Stimulated activated CD4-positive, alpha-beta T cell treated with anti-CD3 and anti-CD28 coated beads, Interleukin-1b, Interleukin-23, amount 100 ng/mL, for 24 hours (primary cell): ENCODE data around the gene CCDC120.

Experiments
- DNase-seq, 4 experiments: peaks; one replicate each; pipeline ENCODE4 v3.0.0-alpha.2; 2020; ENCODE audit warnings: low read depth in 4 of 4, low spot score in 1 of 4

CCDC120 gene

DNA sequence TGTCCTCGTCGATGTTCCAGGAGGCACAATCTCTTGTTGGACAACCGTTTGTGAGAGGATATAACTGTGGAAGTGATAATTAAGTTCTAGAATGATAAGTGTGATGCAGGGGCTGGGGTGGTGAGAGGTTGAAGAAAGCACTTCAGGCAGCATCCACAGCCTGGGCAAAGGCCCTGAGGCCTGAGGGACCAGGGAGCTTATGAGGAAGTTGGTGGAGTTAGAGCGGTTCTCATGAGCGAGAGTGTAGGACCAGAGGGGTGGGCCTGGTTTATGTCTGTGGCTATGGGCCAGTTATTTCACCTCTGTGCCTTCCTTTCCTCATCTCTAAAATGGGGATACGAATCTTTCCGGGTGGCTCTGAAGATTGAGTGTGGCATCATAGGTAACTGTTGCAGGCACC, 2.7 kb downstream of the CCDC120 start:
- no peak for DNase-seq

DNA sequence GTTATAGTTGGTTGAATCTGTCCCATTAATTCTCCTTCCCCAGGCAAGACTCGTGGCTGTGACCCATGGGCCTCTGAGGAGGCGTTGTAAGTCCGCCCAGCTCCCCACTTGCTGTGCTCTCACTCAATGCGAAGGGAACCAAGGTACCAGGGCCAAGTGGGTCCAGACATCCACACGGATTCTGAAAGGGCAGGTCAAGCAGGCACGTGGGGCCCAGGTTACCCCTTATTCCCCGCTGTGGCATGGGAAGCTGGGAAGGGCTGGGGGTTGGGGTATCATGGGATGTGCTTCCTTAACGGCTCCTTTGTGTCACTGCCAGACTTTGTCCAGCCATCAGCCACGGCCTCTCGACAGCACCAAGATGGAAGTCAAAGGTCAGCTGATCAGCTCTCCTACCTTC, 3.1 kb downstream of the CCDC120 start:
- DNase-seq = no peak

DNA sequence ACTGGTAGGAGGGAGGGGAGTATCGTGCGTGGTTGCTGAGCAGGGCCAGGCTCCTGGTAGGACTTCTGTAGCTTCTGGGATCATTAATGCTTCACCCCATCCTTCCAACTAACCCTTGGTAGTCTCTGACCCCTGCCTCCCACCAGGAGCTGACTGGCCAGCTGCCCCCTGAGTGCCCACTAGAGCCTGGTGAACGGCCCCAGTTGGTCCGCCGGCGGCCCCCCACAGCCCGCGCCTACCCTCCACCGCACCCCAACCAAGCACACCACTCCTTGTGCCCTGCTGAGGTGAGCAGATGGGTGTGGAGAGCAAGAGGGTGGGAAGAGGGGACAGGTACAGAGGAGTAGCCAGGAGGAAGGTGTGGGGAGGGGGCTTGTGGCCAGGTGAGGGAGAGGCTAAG, 4.9 kb downstream of the CCDC120 start:
- no peak for DNase-seq

DNA sequence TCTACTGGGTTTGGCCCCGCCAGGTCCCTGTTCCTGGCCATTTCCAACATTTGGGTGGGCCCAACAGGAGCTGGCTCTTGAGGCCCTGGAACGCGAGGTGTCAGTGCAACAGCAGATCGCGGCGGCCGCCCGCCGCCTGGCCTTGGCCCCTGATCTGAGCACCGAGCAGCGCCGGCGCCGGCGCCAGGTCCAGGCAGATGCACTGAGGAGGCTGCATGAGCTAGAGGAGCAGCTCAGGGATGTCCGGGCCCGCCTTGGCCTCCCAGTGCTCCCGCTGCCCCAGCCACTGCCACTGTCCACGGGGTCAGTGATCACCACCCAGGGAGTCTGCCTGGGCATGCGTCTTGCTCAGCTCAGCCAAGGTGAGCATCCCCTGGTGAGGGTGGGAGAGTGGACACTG, 5.5 kb downstream of the CCDC120 start:
- DNase-seq = no peak

DNA sequence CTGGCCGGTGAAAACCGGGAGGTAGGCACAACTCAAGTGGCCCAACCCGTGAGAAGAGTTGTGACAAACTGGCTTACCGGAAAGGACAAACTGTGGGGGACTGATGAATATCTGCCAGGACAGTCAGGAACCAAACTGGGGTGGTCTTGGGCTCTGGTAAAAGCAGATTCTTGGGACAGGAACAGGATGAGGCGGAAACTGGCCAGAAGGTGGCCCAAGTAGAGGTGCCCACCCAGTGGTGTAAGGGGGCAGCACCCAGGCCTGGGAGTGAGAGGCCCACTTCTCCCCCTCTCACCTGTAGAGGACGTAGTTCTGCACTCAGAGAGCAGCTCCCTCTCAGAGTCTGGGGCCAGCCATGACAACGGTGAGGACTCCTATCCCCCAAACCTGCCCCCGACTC, 5.9 kb downstream of the CCDC120 start:
- DNase-seq = no peak

DNA sequence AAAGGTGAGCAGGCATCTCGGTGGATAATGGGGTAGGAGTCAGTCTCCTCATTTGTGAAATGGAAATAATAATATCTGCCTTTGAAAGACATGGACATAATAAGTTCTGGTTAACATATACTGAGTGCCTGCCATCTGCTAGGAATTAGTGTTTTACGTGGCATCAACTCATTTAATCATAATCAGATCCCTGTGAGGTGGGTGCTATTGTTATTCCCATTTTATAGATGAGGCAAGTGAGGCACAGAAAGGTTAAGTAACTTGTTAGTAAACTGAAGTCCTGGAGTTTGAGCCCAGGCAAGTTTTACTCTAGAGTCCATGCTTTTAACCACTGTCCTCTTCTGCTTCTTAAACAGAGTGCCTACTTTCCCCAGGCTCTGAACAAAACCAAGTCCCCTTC, 7.5 kb downstream of the CCDC120 start:
- DNase-seq = no peak

DNA sequence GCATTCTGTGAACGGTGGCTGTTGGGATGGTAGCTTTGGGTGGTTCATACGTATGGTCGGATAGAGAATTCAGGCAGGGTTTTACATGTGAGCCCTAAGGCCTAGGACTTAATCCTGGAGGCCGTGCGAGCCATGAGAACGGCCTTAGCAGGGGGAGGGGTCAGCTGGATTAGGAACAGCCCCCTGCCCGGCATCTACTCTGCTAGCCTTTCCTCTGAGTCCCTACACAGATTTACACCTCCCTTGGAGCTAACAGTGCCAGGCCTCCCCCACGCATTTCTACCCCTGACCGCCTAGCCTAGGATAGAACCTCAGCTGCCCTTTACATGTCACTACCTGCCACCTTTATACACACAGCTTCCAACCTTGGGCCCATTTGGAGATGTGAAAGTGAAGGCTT, 7.9 kb downstream of the CCDC120 start:
- DNase-seq = no peak

DNA sequence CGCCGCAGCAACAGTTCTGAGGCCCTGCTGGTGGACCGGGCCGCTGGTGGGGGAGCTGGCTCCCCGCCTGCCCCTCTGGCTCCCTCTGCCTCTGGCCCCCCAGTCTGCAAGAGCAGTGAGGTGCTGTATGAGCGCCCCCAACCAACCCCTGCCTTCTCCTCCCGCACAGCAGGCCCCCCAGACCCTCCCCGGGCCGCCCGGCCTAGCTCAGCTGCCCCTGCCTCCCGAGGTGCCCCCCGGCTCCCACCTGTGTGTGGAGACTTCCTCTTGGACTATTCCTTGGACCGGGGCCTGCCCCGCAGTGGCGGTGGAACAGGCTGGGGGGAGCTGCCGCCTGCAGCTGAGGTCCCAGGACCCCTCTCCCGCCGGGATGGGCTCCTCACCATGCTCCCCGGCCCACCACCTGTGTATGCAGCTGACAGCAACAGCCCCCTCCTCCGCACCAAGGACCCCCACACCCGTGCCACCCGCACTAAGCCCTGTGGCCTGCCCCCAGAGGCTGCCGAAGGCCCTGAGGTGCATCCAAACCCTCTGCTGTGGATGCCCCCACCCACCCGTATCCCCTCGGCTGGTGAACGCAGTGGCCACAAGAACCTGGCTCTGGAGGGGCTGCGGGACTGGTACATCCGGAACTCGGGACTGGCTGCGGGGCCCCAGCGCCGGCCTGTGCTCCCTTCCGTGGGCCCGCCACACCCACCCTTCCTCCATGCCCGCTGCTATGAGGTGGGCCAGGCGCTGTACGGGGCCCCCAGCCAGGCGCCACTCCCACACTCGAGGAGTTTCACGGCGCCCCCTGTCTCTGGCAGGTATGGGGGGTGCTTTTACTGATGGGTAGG, 8.7 kb downstream of the CCDC120 start:
- no peak for DNase-seq

DNA sequence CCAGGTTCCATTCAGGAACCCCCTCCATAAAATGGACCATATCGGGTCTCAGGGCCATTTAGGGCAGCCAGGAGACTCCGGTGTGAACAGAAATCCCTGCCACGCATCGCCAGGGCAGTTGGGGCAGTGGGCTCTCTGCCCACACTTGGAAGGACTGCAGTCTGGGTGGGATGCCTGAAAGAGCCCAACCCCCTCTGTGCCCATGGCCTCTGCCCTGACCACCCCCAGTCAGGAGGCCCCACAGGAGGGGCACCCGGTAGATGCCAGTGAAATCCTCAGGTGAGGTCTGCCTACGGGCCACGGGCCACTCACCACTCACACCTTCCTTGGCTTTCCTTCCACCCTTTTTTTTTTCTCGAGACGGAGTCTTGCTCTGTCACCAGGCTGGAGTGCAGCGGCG, 10.2 kb downstream of the CCDC120 start:
- no peak for DNase-seq

DNA sequence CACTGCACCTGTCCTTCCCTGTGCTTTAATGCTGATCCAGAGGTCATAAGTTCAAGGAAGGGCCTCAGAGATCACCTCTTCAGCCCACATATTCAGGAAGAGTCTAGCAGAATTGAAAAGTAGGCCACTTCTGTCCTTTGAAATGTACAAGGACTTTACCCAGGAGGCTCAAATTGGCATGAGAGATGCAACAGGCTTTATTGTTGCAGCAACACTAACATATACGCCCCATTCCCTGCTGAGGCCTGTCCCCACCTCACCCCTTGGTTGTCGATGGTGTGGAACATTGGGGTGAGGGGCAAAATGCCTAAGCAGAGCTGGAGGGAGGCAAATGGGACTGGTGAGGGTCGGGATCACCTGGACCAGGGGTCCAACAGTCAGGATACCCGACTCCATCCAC, 12.2 kb downstream of the CCDC120 start:
- no peak for DNase-seq

DNA sequence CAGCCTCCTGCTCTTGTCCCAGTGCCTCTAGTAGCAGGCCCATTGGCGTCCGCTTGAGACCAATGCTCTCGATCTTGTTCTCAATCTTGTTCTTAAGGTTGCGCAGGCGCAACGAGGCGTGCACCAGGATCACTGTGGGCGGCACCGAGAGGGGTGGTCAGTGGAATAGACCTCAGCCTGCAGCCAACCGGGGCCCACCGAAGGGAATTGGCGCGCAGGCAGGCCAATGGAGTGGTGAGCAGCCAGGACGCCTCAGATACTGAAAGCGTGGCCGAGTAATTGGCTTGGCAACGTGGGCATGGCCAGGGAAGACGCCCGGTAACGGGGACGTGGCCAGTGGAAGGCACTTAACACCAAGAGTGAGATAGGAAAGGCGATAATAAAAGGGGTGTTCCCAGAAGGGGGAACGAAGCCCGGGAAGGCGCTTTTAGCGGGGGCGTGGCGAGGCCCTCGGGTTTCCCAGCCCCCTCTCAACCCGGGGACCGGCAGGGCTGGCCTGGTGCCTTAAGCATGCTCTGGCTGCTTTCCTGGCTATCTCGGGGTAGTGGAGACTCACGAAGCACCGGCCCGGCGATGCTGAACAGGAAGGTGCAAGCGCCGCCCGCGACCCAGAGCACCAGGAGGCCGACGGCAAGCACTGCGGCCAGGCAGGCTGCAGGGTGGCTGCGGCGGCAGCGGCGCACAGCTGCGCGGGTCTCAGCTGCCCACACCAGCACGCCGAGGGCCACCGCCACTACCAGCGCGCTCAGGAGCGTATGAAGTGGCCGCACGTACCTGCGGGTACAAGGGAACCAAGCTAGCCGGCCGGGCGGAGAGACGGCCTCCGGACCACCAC, 13.3 kb downstream of the CCDC120 start:
- no peak for DNase-seq

DNA sequence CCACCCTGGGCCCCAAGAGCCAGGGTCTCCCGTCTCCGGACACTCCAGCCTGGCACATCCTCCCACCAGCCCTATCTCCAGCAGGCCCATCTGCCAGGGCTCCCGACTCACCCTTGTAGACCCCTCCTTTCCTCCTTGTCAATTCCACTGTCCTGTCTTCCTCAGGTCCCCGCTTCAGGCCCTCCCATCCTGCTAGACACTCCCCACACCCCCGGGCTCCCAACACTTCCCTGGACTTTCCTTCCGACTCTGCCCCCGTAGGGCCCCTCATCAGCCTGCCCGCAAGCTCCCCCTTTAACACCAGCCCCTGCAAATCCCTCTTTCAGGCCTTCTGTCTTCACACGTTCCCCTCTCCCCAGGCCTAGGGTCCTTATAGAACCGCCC, 13.9 kb downstream of the CCDC120 start:
- DNase-seq = no peak

DNA sequence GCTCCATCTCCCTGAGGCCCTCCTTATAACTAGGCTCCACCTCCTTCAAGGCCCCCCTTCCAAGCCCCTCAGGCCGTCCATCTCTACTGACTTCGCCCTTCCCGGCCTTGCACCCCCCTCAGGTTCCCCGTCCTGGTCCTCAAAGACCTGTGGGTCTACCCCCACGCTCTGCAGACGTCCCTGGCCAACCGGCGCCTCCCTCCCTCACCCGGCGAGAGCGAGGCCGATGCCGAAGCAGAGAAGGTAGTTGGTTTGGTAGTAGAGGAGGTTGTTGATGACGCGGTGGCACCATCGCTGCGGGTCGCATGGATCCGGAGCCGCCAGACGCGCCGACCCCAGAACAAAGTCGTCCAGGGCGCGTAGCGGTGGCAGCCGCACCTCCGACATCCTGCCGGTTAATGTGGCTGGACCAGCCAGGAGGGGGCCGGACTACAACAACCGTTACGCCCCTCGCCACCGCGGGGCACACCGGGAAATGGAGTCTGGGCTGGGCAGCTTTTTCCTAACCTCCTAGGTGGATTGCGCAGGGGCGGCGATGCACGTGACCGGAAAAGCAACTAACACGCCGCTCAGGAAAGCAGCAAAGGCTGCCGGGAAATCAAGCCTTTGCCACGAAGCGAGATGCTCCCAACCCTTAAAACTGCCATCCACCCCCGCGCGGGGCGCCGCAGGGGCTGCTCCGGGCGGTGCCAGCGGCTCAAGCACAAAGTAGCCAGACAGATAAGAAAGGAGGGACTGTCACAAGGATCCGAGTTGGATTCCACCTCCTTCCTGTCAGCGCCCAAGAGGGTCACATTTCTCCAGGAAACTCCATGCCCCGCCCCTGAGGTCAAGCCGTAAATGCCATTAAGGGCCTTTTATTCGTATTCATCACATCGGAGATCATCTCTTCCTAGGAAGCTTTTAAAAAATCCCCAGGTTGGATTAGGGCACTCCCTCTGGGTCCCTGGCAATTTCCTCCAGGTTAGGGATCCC, 15.1 kb downstream of the CCDC120 start, which contains the start of gene PRAF2:
Gene PRAF2, minus strand, starts transcription at position 402 of the 975 bp plus-strand sequence. Its CDS starts 15 bp downstream, at position 387.
- DNase-seq = peak; percentile 51 to 85 (median 72)

DNA sequence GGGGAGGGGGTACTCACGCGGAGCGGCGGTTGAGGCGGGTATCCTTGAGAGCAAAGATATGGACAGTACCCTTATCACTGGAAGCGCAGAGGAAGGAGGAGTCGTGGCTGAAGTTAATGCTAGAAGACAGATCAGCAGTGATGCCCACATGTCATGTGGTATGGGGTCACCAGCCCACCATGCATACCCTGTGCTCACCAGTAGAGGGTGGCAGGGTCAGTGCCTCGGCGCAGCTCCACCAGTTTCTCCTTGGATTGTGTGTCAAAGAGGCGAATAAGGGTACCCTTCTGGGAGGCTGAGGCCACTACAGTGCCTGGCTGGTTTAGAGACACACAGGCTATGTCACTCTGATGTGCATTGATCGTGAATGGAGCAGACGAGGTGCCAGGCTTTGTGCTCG, 16.5 kb downstream of the CCDC120 start:
- no peak for DNase-seq

DNA sequence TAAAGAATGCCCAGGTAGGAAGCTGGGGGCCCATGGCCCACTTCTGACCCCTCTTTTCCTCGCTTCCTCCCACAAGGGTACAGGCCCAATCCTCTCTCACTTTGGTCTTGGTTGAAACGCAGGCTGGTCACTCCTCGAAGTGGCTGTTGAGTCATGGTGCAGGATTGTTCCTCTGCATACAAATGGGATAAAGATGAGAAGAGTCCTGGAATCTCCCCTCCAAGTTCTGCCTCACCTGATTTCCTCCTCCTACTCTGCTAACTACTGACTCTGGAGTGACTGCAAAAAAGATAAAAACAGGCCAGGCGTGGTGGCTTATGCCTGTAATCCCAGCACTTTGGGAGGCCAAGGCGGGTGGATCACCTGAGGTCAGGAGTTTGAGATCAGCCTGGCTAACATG, 19.1 kb downstream of the CCDC120 start:
- no peak for DNase-seq

DNA sequence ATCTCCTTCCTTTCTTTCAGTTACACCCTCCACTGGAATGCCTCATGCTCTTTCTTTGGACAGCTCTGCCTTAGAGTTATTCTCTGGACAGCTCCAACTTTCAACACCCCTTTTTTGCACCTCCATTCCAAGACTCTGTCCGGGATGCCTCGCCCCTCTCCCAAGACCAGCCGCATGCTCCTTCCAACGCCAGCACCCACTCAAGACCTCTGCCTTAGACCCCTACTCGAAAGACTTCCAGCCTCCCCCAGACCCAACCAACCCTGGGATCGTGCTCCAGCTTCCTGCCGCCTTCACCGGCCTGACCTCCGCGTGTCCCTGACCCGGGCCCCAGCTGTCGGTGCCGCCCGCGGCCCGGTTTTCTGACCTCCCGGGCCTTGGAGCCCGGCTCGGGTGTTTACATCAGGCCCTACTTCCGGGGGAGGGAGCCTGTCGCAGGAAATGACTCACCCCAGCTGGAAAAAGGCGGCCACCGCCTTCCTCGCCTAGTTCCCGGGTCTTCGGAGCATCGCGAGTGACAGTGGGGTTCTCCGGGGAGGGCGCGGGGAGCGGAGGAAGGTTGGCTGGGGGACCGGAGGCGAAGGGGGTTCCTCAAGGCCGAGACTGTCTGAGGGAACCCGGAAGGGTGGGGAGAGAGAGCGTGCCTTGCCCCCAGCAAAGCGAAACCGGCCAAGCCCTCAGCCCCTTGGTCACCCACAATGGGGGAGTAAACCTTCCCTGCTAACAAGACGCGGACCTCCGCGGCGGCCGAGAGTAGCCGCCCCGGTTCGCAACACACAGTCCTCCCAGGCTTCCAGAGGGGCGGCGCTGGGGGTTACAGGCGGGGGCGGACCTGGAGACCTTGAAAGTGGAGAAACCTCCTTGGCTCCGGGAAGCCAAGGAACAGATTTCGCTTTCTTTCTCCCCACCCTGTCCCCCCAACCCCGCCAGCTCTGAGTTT, 21.0 kb downstream of the CCDC120 start, which contains the start of gene WDR45:
Gene WDR45, minus strand, starts transcription at position 399 of the 940 bp plus-strand sequence. CDS start 1,792 bp downstream, outside the sequence.
- DNase-seq = peak in 3 of 4 experiments; percentile 12 to 48 (median 41)

DNA sequence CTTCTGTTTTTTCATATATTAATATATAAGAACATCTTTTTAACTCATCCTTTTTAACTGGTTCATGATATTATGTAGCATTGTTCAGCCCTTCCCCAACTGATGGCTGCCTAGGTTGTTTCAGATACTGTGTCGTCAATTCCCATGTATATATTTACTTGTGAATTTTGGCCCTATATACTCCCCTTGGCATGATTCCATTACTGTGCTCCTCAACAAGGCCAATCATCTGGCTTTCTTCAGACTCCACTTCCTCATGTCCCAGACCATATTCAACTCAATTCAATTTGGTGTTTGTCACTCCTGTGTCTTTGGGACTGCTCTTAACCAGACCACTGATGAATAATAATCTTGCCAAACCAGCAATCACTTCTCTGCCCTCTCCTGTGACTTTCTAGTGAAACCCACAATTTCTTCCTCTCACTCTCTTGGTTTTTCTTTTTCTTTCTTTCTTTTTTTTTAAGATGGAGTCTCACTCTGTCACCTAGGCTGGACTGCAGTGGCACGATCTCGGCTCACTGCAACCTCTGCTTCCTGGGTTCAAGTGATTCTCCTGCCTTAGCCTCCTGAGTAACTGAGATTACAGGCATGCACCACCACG, 23.6 kb downstream of the CCDC120 start:
- no peak for DNase-seq

DNA sequence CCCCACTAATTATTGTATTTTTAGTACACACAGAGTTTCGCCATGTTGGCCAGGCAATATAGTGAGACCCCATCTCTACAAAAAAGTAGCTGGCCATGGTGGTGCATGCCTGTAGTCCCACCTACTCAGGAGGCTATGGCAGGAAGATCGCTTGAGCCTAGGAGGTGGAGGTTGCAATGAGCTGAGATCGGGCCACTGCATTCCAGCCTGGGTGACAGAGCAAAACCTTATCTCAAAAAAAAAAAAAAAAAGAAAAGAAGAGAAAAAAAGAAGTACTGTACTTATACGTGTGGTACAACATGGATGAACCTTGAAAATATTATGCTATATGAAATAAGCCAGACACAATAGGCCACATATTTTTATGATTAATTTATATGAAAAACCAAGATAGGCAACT, 30.8 kb downstream of the CCDC120 start:
- DNase-seq = no peak

DNA sequence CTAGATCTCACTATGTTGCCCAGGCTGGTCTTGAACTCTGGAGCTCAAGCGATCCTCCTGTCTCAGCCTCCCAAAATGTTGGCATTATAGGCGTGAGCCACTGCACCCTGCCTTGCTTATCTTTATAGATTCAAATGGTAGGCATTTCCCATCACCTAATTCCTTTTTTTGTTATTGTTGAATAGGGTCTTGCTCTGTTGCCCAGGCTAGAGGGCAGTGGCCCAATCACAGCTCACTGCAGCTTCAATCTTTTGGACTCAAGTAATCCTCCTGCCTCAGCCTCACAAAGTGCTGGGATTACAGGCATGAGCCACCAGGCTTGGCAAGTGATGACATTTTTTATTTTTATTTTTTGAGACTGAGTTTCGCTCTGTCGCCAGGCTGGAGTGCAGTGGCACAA, 37.6 kb downstream of the CCDC120 start:
- no peak for DNase-seq
